ENCODE data around the gene ANKS1B. TPM values are rescaled to one million over a fixed set of nuclear protein-coding genes. Genes with fewer than 3 reads are reported as not detected.

ANKS1B gene
- total RNA-seq, 1 experiment from 2014 or later = 0.61 TPM

- intact Hi-C loops (cut with micrococcal nuclease; ENCODE audit: unreplicated experiment) = no loop called here
- Histone ChIP-seq H3K4me1 (no peaks in the 10 kb centered on the region), H3K27me3 (replicated peaks; ENCODE audit: control insufficient read depth, insufficient read depth, low read length) (no peaks in the 10 kb centered on the region), H3K4me3 (ENCODE audit: low read depth, low read length) (no peak overlapping the region), H3K9me3 (no peaks in the 10 kb centered on the region), H3K36me3 (ENCODE audit: control insufficient read depth, insufficient read depth, low read length) (no peaks in the 10 kb centered on the region)
- Mint-ChIP-seq H3K27ac (ENCODE audit: unreplicated experiment) (no peak overlapping the region), H3K36me3 (ENCODE audit: insufficient read depth, unreplicated experiment) (no peaks in the 10 kb centered on the region), H3K4me3 (ENCODE audit: unreplicated experiment) (no peak overlapping the region), H3K9me3 (ENCODE audit: unreplicated experiment) (no peaks in the 10 kb centered on the region), H3K4me1 (ENCODE audit: low read depth, unreplicated experiment) (no peaks in the 10 kb centered on the region), H3K27me3 (ENCODE audit: insufficient read depth, unreplicated experiment) (no peaks in the 10 kb centered on the region)
- CTCF ChIA-PET = no interaction called here
- no peak for TF ChIP-seq CTCF (IDR thresholded peaks at IDR 0.05; ENCODE audit: insufficient read depth in 1 of 2, low read depth in 1 of 2, low read length in 1 of 2, severe bottlenecking in 1 of 2, unreplicated experiment in 1 of 2)
- DNase-seq = no peak
- BruUV-seq (replicated peaks) = no TSS peak
- POLR2A ChIA-PET = no interaction called here
These were observed 681.9 kb downstream of the ANKS1B start for GRCh38 chr12:99302874-99303273.

DNA sequence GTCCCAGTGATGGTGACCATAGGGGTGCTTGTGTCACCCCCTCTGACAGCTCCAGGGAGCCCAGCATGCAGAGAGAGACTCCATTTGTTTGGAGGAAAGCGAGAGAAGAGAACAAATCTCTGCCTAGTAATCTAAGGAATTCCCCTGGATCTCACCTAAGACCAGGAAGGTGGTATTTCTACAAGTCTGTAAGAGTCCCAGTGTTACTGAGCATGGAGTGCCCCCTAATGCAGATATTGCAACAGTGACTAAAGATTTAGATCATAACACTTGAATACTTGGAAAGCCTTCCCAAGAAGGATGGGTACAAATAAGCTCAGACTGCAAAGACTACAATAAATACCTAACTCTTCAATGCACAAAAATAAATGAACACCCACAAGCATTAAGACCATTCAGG lies 697.6 kb downstream of the ANKS1B start:
- H3K36me3 Mint-ChIP-seq (ENCODE audit: insufficient read depth, unreplicated experiment) = no peaks in the 10 kb centered on the region
- H3K27me3 Mint-ChIP-seq (ENCODE audit: insufficient read depth, unreplicated experiment) = no peaks in the 10 kb centered on the region
- ChIA-PET POLR2A (no interaction called here), CTCF (no interaction called here)
- no peak for TF ChIP-seq CTCF (IDR thresholded peaks at IDR 0.05; ENCODE audit: insufficient read depth in 1 of 2, low read depth in 1 of 2, low read length in 1 of 2, severe bottlenecking in 1 of 2, unreplicated experiment in 1 of 2)
- H3K4me3 ChIP-seq (ENCODE audit: low read depth, low read length) = no peak overlapping the region
- no peaks in the 10 kb centered on the region for H3K27me3 ChIP-seq (replicated peaks; ENCODE audit: control insufficient read depth, insufficient read depth, low read length)
- DNase-seq = no peak
- intact Hi-C loops (cut with micrococcal nuclease; ENCODE audit: unreplicated experiment) = no loop called here
- no peaks in the 10 kb centered on the region for H3K4me1 ChIP-seq
- no peak overlapping the region for H3K27ac Mint-ChIP-seq (ENCODE audit: unreplicated experiment)
- H3K36me3 ChIP-seq (ENCODE audit: control insufficient read depth, insufficient read depth, low read length) = no peaks in the 10 kb centered on the region
- H3K9me3 Mint-ChIP-seq (ENCODE audit: unreplicated experiment) = peaks cover 42% of the 10 kb centered on the region
- no TSS peak for BruUV-seq (replicated peaks)
- H3K9me3 ChIP-seq = peaks cover 10% of the 10 kb centered on the region; the same call in 1 of the 2 replicates
- H3K4me3 Mint-ChIP-seq (ENCODE audit: unreplicated experiment) = no peak overlapping the region
- no peaks in the 10 kb centered on the region for H3K4me1 Mint-ChIP-seq (ENCODE audit: low read depth, unreplicated experiment)

GRCh38 chr12:99284161-99284560 lies 700.6 kb downstream of the ANKS1B start:
- Histone ChIP-seq H3K27me3 (replicated peaks; ENCODE audit: control insufficient read depth, insufficient read depth, low read length) (no peaks in the 10 kb centered on the region; the same call in 1 of the 2 replicates), H3K4me1 (no peaks in the 10 kb centered on the region), H3K36me3 (ENCODE audit: control insufficient read depth, insufficient read depth, low read length) (no peaks in the 10 kb centered on the region), H3K4me3 (ENCODE audit: low read depth, low read length) (no peak overlapping the region), H3K9me3 (no peaks in the 10 kb centered on the region)
- H3K4me3 Mint-ChIP-seq (ENCODE audit: unreplicated experiment) = no peak overlapping the region
- intact Hi-C loops (cut with micrococcal nuclease; ENCODE audit: unreplicated experiment) = no loop called here
- POLR2A ChIA-PET = no interaction called here
- H3K27ac Mint-ChIP-seq (ENCODE audit: unreplicated experiment) = no peak overlapping the region
- H3K27me3 Mint-ChIP-seq (ENCODE audit: insufficient read depth, unreplicated experiment) = no peaks in the 10 kb centered on the region
- peaks cover 13% of the 10 kb centered on the region for H3K9me3 Mint-ChIP-seq (ENCODE audit: unreplicated experiment)
- no peaks in the 10 kb centered on the region for H3K4me1 Mint-ChIP-seq (ENCODE audit: low read depth, unreplicated experiment)
- CTCF ChIA-PET = no interaction called here
- no peaks in the 10 kb centered on the region for H3K36me3 Mint-ChIP-seq (ENCODE audit: insufficient read depth, unreplicated experiment)
- no peak for DNase-seq
- TF ChIP-seq CTCF (IDR thresholded peaks at IDR 0.05; ENCODE audit: insufficient read depth in 1 of 2, low read depth in 1 of 2, low read length in 1 of 2, severe bottlenecking in 1 of 2, unreplicated experiment in 1 of 2) = no peak
- BruUV-seq (replicated peaks) = no TSS peak

All from Caco-2 (cell line).